LNCaP clone FGC (cell line): ENCODE measurements around the gene PUM1.

Experiments
- DNase-seq: peaks from one replicate; pipeline ENCODE4 v3.0.0-alpha.2; 2011; ENCODE audit warnings: low read depth
- H3K4me3 ChIP-seq: 2 replicates; pipeline ENCODE4 v1.5.1; 2011; ENCODE audit warnings: mild to moderate bottlenecking, low read depth, low read length, control low read depth
- TF ChIP-seq, protein P1 (sequence below): IDR thresholded peaks from 2 replicates; pipeline ENCODE4 v1.5.1; 2012; ENCODE audit warnings: mild to moderate bottlenecking; ENCODE audit not compliant: control insufficient read depth, insufficient read depth; ENCODE audit errors: extremely low read depth

PUM1 gene

DNA sequence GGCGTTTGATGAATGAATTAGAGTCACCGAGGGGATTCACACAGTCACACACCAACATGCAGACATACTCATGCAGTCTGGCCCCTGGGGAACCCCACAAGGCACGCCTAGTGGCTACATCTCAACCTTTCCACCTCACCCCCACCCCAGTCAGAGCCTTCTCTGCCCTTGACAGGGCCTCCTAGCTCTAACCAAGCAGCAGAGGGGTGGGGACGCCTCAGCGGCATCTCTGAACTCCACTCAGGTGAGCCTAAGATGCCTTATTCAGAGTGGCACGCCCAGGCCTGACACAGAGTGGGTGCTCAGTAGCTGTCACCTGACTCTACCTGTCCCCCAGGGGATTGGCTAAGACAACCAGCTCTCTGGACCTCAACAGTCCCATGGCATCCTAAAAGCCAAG is 153.3 kb downstream of the PUM1 start:
- TF ChIP-seq, protein P1, sequence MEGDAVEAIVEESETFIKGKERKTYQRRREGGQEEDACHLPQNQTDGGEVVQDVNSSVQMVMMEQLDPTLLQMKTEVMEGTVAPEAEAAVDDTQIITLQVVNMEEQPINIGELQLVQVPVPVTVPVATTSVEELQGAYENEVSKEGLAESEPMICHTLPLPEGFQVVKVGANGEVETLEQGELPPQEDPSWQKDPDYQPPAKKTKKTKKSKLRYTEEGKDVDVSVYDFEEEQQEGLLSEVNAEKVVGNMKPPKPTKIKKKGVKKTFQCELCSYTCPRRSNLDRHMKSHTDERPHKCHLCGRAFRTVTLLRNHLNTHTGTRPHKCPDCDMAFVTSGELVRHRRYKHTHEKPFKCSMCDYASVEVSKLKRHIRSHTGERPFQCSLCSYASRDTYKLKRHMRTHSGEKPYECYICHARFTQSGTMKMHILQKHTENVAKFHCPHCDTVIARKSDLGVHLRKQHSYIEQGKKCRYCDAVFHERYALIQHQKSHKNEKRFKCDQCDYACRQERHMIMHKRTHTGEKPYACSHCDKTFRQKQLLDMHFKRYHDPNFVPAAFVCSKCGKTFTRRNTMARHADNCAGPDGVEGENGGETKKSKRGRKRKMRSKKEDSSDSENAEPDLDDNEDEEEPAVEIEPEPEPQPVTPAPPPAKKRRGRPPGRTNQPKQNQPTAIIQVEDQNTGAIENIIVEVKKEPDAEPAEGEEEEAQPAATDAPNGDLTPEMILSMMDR, result no peak
- H3K4me3 ChIP-seq, result no peak overlapping the region
- DNase-seq, result no peak

DNA sequence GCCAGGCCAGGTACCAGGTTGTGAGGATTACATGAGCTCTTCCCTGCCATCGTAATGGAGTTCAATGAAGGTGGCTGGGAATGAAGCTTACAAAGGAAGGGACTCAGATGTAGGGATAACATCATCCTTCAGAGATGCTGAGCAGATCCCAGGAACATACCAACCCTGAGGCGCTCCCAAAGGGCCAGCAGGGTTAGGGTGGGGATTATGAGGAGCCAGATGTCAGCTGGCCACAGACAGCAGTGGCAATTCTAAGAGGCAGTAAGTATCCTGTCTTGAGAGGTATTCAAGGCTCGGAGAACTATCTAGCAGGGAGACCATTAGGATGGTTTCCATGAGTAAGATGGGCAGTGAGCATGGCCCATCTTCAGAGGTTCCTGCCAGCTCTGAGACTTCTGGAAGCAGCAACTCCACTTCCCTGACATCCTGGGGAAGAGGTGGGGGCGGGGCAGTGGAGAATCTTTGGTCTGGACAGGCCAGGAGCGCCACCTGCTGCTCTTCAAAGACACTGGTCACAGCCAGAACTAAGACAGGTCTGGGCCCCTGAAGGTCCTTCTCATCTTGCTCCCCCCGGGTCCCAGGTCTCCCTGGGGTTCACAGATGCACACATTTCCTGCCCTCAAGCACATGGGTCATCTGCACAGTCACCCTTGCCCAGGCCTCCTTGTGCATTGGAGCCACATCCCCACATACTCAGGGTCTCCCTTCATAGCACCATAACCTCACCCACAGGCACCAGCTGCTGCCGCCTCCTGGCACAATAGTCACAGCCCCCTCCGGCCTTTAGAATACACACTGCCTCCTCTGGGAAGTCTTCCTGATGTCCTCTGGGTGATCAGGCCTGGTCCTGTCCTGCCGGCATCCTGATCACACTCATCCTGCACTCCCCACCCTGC is 154.2 kb downstream of the PUM1 start:
- TF ChIP-seq, protein P1, result peak; percentile 89
- no peak overlapping the region for H3K4me3 ChIP-seq
- DNase-seq, result peak; percentile 45

- no peak for DNase-seq
- TF ChIP-seq, protein P1, result no peak
- H3K4me3 ChIP-seq, result peak overlapping the region; percentile 59
Observed at GRCh38 chr1:30909365-30910068, 156.0 kb downstream of the PUM1 start.

DNA sequence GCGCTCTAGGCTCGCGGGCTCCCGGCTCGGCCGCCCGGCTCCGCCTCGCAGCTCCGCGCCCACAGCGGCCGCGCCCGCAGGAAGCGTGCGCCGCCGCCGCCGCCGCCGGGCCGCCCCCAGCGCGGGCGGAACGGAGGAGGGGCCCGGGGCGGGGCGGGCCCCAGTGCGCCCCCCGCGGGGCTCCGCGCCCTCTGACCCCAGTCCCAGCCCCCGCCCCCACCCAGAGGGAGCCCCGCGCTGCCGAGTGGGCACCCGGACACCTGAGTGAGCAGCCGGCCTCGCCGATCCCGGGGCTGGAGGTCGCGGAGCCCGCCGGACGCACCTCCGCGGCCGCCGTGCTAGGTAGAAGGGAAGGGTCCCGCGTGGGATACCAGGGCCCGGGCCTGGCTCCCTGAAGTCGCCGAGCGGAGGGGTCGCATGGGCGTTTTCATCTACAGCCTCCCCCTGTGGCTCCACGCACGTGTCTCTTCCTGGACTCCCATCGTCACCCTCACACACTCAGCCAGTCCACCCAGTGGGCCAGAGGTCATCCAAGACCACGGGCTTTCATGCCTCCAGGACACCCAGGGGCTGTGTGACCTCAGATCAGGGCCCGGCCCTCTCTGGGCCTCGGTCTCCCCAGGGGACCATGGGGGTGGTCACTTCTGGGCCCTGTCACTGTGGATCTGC is 156.7 kb downstream of the PUM1 start, which contains the start of gene SDC3:
Gene SDC3 (minus strand): TSS at position 63 of the 669 bp plus-strand sequence. CDS start 172 bp downstream, outside the sequence.
- no peak for DNase-seq
- peak within 1 kb of the TSS; percentile 59 for H3K4me3 ChIP-seq
- TF ChIP-seq, protein P1, result no peak

- no peak for DNase-seq
- TF ChIP-seq, protein P1, result no peak
- H3K4me3 ChIP-seq, result peak overlapping the region; percentile 52
Observed at GRCh38 chr1:30908316-30908695, 157.2 kb downstream of the PUM1 start.

DNA sequence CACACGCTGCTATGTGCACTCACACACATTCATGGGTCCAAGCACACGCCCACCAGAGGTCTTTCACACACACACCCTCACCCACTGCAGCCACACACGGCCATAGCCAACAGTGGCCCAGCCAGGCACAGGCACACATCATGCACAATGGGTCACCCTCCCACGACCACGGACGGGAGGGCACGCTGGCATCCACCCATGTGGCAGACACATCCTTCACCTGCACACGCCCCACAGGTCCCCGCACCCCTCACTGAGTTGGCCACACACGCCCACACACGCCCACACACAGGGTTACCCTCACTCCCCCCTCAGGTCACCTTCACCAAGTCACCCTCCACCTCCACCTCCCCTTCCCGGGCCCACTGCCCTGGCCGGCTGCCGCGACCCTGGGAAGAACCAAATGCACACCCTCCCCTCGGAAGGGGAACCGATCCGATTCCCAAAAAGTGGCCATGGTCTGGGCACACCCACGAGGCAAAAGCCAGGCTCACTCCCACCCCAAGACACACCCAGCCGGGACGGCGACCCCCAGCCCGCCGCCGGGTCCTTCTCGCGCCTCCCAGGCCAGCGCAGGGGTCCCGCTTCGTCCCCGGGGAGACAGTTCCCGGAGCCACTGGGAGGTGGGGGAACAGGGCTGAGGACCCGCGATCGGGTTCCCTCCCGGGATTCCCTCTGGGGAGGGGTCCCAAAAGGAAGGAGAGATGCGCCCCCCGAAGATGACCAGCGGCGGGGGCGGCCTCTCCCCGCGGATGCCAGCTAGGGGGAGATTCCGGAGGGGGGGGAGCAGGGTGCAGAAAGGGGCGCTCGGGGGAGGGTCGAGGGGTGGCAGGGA is 157.8 kb downstream of the PUM1 start:
- DNase-seq, result no peak
- TF ChIP-seq, protein P1, result no peak
- H3K4me3 ChIP-seq, result peak overlapping the region; percentile 52
